OCI-LY3 (cell line): ENCODE data around the gene MBP.

Experiments
- H2AFZ ChIP-seq: fragments of 200-600, 300-600 bp; shearing (Covaris generic); 2 replicates; pipeline ENCODE4 v1.6.0; 2014; ENCODE audit warnings: antibody characterized with exemption, low read depth, low read length
- H3K27ac ChIP-seq: fragments of 200-600, 300-600 bp; sonication (generic); 2 replicates; pipeline ENCODE4 v1.5.1; 2014; ENCODE audit warnings: mild to moderate bottlenecking, low read length, moderate library complexity, mixed read lengths
- H3K27me3 ChIP-seq: fragments of 200-600, 300-600 bp; sonication (generic); 2 replicates; pipeline ENCODE4 v1.6.1; 2014; ENCODE audit warnings: low read depth, low read length, mixed read lengths
- H3K36me3 ChIP-seq: fragments of 200-600, 300-600 bp; sonication (generic); replicated peaks from 2 replicates; pipeline ENCODE3; 2014; ENCODE audit warnings: low read depth, low read length, mixed read lengths
- H3K4me1 ChIP-seq: fragments of 300-600, 200-600 bp; sonication (generic); 2 replicates; pipeline ENCODE4 v1.6.1; 2014; ENCODE audit warnings: low read length, mixed read lengths
- H3K4me2 ChIP-seq: fragments of 200-600, 300-600 bp; sonication (generic); 2 replicates; pipeline ENCODE4 v1.6.1; 2014; ENCODE audit warnings: low read length, mixed read lengths
- H3K4me3 ChIP-seq: fragments of 300-600, 200-600 bp; sonication (generic); 2 replicates; pipeline ENCODE4 v1.5.1; 2014; ENCODE audit warnings: antibody characterized with exemption, mild to moderate bottlenecking, low read length, moderate library complexity
- H3K79me2 ChIP-seq: fragments of 300-600, 200-600 bp; shearing (Covaris generic); 2 replicates; pipeline ENCODE4 v1.6.1; 2014; ENCODE audit warnings: mild to moderate bottlenecking, low read length, mixed read lengths
- H3K9ac ChIP-seq: fragments of 300-600, 200-600 bp; shearing (Covaris generic); 2 replicates; pipeline ENCODE4 v1.6.0; 2014; ENCODE audit warnings: mild to moderate bottlenecking, low read length, moderate library complexity
- H3K9me3 ChIP-seq: fragments of 200-600, 300-600 bp; shearing (Covaris generic); 2 replicates; pipeline ENCODE4 v1.6.1; 2014; ENCODE audit warnings: low read length, mixed read lengths; ENCODE audit not compliant: insufficient read depth
- H4K20me1 ChIP-seq: fragments of 200-600, 300-600 bp; sonication (generic); 2 replicates; pipeline ENCODE4 v1.6.1; 2016; ENCODE audit warnings: low read length, mixed read lengths; ENCODE audit not compliant: insufficient read depth
- CTCF ChIP-seq: fragments of 200-600, 300-600 bp; sonication (generic); IDR thresholded peaks from 2 replicates; pipeline ENCODE4 v1.5.1; 2014; ENCODE audit warnings: antibody characterized with exemption, low read length, low read depth
- EZH2phosphoT487 ChIP-seq: fragments of 200-600 bp; shearing (Covaris generic); IDR thresholded peaks from 2 replicates; pipeline ENCODE4 v1.6.1; 2018; ENCODE audit warnings: antibody characterized with exemption, mixed run types, low read depth

Gene MBP

GRCh38 chr18:77146249-77147080 lies 13.9 kb upstream of the MBP start:
- H4K20me1 ChIP-seq: no peaks in the 10 kb centered on the region
- H3K4me3 ChIP-seq: no peak overlapping the region
- H2AFZ ChIP-seq: no peak overlapping the region
- peaks cover 18% of the 10 kb centered on the region for H3K4me1 ChIP-seq
- H3K36me3 ChIP-seq: peaks cover 4% of the 10 kb centered on the region
- no peak for TF ChIP-seq EZH2phosphoT487
- no peak for TF ChIP-seq CTCF
- peaks cover 21% of the 10 kb centered on the region for H3K9me3 ChIP-seq
- H3K79me2 ChIP-seq: no peaks in the 10 kb centered on the region
- H3K4me2 ChIP-seq: no peak overlapping the region
- no peak overlapping the region for H3K9ac ChIP-seq
- peaks cover 10% of the 10 kb centered on the region for H3K27me3 ChIP-seq
- no peak overlapping the region for H3K27ac ChIP-seq

- TF ChIP-seq EZH2phosphoT487 (no peak), CTCF (no peak)
- no peaks in the 10 kb centered on the region for H4K20me1 ChIP-seq
- no peak overlapping the region for H3K9ac ChIP-seq
- no peak overlapping the region for H2AFZ ChIP-seq
- H3K4me3 ChIP-seq: no peak overlapping the region
- peaks cover 20% of the 10 kb centered on the region for H3K4me1 ChIP-seq
- no peak overlapping the region for H3K27ac ChIP-seq
- H3K79me2 ChIP-seq: no peaks in the 10 kb centered on the region
- peaks cover 21% of the 10 kb centered on the region for H3K9me3 ChIP-seq
- no peaks in the 10 kb centered on the region for H3K27me3 ChIP-seq
- H3K36me3 ChIP-seq: peaks cover 4% of the 10 kb centered on the region
- H3K4me2 ChIP-seq: no peak overlapping the region
Observed at GRCh38 chr18:77145364-77145901, 12.8 kb upstream of the MBP start.

GRCh38 chr18:77144451-77145118 lies 12.0 kb upstream of the MBP start:
- H3K27me3 ChIP-seq: no peaks in the 10 kb centered on the region
- H4K20me1 ChIP-seq: no peaks in the 10 kb centered on the region
- no peak overlapping the region for H3K9ac ChIP-seq
- peaks cover 4% of the 10 kb centered on the region for H3K36me3 ChIP-seq
- H3K4me2 ChIP-seq: no peak overlapping the region
- H3K27ac ChIP-seq: no peak overlapping the region
- no peak overlapping the region for H3K4me3 ChIP-seq
- peaks cover 21% of the 10 kb centered on the region for H3K9me3 ChIP-seq
- no peak for TF ChIP-seq CTCF
- TF ChIP-seq EZH2phosphoT487: no peak
- peaks cover 25% of the 10 kb centered on the region for H3K4me1 ChIP-seq
- no peak overlapping the region for H2AFZ ChIP-seq
- no peaks in the 10 kb centered on the region for H3K79me2 ChIP-seq

- no peak for TF ChIP-seq EZH2phosphoT487
- no peak for TF ChIP-seq CTCF
- Histone ChIP-seq H3K79me2 (no peaks in the 10 kb centered on the region), H3K27ac (no peak overlapping the region), H3K9ac (no peak overlapping the region), H4K20me1 (no peaks in the 10 kb centered on the region), H2AFZ (no peak overlapping the region), H3K4me3 (no peak overlapping the region), H3K9me3 (peaks cover 21% of the 10 kb centered on the region), H3K27me3 (no peaks in the 10 kb centered on the region), H3K4me2 (no peak overlapping the region), H3K36me3 (peaks cover 4% of the 10 kb centered on the region), H3K4me1 (peaks cover 25% of the 10 kb centered on the region)
Observed at GRCh38 chr18:77144046-77144445, 11.5 kb upstream of the MBP start.
